GM19025 (cell line): ENCODE data around the gene NCK1.

Source experiments
- ATAC-seq: cut with Tn5 transposase; IDR thresholded peaks from one replicate; pipeline ENCODE4 v1.9.1; 2021; ENCODE audit warnings: mild to moderate bottlenecking, low read depth, moderate library complexity; ENCODE audit not compliant: unreplicated experiment

NCK1 gene

DNA sequence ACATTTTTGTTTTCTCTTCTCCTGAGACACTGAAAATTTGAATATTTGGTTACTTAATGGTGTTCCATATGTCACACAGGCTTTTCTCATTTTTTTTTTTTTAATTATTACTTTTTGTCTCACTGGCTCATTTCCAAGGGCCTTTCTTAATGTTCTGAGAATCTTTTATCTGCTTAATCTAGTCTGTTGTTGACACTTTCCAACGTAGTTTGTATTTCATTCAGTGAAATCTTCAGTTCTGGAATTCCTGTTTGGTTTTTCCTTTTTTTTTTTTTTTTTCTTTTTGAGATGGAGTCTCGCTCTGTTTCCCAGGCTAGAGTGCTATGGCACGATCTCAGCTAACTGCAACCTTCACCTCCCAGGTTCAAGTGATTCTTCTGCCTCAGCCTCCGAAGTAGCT is 42.7 kb downstream of the NCK1 start:
- no peak for ATAC-seq

DNA sequence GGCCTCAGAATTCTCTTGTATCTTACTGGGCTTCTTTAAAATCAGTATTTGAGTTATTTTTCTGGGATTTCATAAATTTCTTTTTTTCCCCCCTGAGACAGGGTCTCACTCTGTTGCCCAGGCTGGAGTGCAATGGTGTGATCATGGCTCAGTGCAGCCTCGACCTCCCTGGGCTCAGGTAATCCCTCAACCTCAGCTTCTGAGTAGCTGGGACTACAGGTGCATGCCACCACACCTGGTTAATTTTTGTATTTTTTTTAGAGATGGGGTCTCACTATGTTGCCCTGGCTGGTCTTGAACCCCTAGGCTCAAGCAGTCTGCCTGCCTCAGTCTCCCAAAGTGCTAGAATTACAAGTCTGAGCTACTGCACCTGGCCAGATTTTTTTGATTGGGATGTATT is 43.5 kb downstream of the NCK1 start:
- no peak for ATAC-seq

DNA sequence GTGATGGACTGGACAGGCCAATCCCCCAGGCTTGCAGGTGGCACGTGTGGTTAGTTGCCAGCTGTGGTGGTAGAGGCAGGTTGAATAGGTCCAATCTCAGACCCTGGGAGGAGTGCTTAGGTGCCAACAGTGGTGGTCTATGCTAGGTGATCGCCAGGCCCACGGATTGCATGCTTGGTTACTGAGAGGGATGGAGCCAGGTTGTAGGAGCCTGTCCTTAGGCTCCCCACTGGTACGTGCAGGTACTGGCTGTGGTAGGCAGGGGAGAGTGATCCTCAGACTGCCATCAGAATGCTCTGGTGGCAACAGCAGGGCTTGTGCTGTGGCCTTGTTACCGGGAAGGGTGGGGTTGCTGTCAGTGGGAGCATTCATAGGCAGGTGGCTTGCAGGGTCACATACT is 44.7 kb downstream of the NCK1 start:
- ATAC-seq: no peak

DNA sequence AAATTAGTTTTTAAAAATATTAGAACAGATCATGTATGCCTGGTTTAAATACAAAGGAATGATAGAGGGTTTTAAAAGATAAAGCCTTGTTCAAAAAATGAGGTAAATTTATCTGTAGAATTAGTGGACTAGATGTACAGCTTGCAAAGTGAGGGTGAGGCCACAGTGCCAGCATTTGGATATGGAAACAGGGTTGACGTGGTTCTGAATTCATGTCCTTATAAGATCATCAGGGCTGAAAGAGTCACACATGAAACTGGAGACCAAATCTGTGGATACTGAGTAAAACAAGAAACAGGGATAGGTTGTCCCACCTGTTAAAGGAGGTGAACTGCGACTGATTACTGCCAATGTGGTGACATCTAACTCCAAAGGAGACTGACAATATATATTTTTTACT is 46.3 kb downstream of the NCK1 start:
- no peak for ATAC-seq

DNA sequence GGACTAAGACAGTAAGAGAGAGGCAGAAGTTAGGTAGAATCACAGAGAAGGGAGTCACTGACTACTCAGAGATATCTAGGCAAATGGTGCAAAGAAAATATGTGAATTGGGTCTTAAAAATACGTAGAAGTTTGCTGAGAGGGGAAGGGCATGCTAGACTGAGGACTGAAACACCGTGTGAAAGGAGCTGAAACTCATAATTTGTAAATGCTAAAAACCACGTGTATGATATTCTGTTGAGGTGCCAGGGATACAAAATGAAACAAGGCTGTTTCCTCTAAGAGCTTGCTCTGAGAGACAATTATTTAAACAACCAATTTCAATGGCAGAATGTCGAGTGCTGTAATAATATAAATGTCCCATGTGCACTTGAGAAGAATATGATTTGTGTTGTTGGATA is 47.2 kb downstream of the NCK1 start:
- ATAC-seq: no peak

DNA sequence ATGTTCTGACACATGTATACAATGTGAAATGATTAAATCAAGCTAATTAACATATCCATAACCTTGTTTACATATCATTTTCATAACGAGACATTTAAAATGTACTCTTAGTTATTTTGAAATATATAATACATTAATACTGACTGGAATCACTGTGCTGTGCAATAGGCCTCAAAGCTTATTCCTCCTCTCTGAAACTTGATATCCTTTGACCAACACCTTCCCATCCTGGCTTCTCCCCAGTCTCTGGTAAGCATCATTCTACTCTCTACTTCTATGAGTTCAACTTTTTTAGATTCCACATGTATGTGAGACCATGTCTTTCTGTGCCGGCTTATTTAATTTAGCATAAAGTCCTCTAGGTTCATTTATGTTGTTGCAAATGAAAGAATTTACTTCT is 48.7 kb downstream of the NCK1 start:
- no peak for ATAC-seq

DNA sequence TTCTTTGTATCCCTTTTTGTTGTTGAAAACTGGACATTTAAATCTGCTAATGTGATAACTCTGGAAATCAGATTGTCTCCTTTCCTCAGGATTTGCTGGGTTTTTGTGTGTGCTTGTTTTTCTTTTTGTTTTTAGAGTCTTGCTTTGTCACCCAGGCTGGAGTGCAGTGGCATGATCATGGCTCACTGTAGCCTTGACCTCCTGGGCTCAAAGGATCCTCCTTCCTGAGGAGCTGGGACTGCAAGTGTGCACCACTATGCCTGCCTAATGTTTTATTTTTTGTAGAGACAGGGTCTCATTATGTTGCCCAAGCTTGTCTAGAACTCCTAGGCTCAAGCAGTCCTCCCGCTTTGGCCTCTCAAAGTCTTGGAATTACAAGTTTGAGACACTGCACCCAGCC is 51.2 kb downstream of the NCK1 start:
- no peak for ATAC-seq

DNA sequence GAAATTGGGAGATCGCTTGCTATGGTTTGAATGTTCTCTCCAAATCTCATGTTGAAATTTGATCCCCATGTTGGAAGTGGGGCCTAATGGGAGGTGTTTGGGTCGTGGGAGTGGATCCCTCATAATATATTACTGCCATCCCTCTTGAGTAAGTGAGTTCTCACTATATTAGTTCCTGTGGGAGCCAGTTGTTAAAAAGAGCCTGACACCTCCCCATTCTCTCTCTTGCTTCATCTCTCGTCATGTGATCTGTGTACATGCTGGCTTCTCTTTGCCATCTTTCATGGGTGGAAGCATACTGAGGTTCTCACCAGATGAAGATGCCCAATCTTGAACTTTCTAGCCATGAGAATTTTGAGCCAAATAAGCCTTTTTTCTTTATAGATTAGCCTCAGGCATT is 52.7 kb downstream of the NCK1 start:
- ATAC-seq: no peak

DNA sequence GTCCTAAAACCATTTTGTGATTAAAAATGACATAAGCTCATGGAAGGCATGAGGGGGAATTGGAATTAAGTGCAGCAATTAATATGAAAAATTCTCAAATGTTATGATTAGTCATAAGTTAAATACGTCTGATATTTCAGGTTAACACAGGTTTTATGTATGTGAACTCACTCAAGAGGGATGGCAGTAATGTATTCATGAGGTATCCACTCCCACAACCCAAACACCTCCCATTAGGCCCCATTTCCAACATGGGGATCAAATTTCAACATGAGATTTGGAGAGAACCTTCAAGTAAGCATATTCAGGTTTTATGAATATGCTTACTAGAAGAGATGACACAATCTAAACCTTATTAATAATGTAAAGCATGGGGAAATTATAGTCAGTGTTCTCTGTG is 54.2 kb downstream of the NCK1 start:
- ATAC-seq: no peak

DNA sequence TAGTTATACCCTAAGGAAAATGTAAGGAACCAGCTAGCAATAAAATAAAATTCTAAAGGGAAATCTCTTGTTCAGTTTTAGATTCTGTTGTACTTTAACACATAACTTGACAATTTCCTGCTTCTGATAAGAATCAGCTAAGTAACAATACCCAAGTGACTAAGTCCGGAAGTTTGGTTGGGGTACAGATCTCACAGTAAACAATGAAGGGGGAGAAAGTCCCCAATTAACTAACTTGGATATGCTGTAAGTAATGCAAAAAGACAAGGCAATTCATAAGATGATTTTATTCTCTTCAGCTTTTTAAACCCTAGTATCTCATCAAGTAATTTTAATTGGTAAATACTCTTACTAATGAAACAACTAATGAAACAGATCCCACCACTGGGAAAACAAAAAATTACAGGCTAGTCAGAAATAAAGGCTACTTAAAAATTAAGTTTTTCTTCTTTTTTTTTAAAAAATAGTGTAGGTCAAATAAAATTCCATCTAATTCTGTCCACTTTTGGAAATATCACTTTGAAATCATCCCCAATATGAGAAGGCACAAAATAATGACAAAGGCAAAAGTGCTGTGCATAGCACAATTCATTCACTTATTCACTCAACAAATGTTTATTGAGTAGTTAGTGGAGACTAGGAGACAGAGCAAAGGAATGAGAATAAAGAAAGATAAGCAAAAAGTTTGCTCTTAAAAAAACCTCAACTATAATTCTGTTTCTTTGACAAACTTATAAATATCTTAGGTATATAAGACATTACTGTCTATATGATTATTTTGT is 58.0 kb downstream of the NCK1 start:
- ATAC-seq: no peak

DNA sequence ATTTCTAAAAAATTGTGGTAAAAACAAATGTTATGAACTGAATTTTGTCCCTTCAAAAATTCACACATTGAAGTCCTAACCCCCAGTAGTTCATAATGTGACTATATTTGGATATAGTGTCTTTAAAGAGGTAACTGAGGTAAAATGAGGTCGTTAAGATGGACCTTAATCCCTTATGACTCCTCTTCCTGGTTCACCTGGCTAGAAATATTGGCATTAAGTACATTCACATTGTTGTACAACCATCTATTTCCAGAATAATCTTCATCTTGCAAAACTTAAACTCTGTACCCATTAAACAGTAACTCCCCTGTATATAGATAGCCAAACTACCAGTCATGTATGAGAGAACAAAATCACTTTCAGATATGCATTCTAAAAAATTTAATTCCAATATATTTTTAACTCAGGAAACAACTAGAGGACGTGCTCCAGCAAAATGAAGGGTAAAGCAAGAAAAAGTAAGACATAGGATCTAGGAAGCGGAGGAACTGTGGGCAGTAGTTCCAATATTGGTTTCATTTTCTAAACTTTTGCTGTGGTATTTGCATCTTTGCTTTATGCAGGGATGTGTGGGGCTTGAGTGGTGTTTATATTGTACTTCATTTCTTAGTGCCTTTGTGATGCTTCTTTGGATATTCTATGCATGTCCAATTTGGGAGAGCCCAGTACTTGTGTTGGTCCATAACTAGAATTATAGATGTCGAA is 59.0 kb downstream of the NCK1 start:
- no peak for ATAC-seq

DNA sequence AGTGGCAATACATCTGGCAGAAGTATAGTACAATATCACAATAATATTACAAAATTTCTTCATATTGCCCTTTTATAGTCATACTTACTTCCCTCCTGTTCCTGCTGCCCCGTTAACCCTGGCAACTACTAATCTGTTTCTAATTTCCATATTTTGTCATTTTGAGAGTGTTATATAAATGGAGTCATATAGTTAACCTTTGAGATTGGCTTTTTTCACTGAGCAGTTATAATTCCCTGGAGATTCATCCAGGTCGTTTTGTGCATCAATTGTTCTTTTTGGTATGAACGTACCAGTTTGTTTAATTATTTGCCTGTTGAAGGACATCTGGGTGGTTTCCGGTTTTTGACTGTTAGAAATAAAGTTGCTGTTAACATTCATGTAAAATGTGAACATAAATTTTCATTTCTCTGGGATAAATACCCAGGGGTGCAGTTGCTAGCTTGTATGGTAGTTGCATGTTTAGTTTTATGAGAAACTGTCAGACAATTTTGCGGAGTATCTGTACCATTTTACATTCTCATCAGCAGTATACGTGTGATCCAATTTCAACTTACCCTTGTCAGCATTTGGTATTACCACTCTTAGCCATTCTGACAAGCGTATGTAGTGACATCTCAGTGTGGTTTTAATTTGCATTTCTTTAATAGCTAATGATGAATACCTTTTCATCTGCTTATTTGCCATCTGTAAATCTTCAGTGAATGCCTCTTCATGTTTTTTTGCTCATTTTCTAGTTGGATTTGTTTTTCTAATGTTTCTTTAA is 63.6 kb downstream of the NCK1 start:
- ATAC-seq: no peak

DNA sequence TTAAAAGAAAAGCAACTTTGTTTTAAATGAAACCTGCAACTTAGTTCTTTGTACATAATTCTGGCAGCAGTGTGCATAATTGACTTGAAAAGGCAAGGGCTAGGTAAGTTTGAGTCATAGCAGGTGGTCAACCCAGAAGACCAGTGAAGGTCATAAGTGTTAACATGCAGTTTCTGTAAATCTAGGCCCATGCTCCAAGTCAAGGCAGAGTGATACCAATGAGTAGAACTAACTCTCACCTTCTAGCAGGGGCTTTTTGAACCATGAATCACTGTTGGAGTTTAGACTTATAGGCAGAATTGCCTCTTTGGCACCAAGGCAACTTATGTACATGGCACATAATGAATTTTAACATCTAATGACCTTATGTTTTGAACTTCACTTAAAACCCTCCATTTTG is 66.2 kb downstream of the NCK1 start:
- ATAC-seq: no peak

DNA sequence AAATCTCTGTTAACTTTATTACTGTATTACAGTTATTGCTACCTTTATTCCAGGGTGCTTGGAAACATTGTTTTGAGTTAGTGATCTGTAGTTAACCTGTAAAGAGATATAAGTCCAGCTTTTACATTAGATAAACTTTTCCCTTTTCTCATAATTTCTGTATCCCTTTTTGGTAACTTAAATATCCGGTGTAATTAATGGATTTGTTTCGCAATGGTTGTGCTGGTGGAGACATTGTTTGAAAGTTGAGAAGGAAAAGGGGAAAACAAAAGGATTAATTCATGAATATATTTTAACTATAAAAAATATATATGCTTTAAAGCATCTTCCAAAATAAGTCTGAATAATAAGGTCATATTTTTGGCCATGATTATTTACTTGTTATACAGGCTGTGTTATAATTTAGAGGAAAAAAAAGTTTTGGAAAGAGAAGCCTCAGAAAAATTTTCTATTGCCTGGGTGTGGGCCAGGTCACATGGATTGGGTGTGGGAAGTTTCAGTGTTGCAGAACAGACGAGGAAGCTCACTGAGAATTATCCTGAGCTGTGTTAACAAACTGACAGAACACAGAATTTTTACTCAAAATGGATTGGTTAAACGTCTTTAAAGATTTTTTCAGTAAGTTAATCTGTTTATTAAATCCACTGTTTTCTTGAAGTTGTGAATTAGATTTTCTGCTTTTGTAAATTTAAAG is 68.1 kb downstream of the NCK1 start:
- no peak for ATAC-seq

DNA sequence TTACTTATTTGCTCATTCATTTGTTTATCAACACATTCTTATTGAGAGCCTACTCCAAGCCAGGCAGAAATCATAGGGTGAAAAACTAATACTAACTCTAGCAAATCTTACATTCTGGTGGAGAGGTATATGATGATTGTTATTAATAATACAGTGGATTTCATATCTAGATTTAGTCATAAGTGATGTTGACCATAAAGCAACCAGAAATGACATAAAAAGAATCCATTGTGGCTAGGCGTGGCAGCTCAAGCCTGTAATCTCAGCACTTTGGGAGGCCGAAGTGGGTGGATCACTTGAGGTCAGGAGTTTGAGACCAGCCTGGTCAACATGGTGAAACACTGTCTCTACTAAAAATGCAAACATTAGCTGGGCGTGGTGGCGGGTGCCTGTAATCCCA is 69.6 kb downstream of the NCK1 start:
- no peak for ATAC-seq

DNA sequence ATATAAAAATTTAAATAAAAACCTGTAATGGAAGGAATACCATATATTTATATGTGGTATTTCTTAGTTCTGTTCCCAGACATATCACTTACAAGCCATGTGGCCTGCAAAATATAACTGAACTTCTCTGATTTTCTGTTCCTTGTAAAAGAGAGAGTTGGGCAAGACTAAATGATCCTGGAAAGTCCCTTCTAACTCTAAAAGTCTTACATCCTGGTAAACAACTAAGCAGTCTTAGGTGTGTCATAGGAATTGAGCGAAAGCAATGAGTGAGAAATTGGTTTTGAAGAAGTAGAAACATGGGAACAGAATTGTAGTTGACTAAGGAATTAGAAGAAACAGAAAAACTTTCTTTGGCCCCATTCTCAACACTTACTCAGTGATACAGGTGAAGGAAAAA is 70.5 kb downstream of the NCK1 start:
- ATAC-seq: no peak

DNA sequence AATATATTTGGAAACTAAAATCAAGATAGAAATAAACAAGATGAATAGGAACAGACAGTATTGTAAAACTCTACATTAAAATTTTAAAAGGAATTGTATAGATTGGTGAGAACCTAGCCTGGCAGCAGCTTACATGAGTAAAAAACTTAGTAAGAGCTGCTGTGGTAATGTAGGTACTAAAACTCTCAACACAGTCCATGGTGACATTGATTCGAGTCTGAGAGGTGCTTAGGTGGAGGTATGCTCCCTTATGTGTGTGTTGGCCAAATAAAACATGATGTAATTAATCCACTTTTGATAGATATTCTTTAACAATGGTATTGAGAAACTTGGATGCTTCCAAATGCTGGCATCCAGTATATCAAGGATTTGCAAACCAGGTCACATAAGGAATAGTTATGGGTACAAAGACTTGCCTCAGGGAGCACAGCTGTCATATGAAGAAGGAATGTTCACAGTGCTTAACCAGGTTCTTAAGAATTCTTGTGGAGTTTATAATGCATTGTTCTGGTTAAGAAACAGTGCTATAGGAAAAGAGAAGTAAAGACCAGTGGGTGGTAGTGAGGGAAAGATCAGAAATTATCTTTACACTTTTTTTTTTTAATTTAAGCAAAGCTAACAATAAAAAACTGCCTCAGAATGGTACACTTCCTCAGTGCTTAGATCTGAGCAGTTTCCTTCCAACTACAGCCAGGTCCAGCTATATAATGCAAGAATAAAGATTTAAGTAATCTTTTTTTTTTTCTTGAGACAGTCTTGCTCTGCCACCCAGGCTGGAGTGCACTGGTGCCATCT is 71.2 kb downstream of the NCK1 start:
- ATAC-seq: no peak

DNA sequence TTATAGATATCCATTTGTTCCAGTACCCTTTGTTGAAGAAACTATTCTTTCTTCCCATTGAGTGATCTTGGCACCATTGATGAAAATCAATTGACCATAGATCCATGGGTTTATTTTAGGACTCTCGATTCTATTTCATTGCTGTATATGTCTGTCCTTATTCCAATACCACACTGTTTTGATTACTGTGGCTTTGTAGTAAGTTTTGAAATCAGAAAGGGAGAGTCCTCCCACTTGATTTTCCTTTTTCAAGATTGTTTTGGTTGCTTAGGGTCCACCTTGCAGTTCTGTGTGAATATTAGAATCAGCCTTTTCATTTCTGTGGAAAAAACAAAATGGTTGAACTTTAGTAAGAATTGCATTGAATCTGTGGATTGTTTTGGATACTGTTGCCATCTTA is 75.2 kb downstream of the NCK1 start:
- no peak for ATAC-seq

DNA sequence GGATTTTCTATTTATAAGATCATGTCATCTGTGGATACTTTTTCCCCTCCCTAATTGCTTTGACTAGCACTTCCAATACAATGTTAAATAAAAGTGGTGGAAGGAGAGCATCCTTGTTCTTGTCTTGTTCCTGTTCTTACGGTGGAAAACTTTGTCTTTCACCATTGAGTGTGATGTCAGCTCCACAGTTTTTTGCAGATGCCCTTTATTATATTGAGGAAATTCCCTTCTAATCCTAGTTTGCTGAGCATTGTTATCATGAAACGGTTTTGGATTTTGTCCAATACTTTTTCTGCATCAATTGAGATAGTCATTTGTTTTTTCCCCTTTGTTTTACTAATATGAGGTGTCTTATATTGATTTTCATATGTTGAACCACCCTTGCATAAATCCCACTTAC is 75.8 kb downstream of the NCK1 start:
- ATAC-seq: no peak

DNA sequence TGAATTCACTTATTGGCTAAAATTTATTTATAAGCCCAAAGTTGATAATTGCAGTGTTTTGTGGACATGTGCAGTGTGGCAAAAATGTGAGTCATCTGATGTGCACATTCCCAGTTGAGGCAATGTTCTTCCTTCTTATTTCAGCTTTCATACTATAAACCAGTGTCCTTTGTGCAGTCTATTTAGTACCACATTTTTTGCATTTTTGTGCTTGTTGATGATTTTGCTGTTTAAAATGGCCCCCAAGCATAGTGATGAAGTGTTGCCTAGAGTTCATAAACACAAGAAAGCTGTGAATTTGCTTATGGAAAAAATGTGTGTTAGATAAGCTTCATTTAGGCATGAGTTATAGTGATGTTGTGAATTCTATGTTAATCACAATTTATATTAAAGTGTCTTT is 76.3 kb downstream of the NCK1 start:
- ATAC-seq: no peak
